Fibroblast of upper back skin (primary cell): Measurements from ENCODE around the gene PCBP1.
"Not testable (repeated sequence)": the region's sequence is repeated elsewhere in the genome, so short reads cannot be mapped to it uniquely, and the experiment has no call there.

Source experiments
- DNase-seq: peaks from one replicate; pipeline ENCODE4 v3.0.0-alpha.2; 2013

The PCBP1 gene

GRCh38 chr2:70101174-70101573, 13.9 kb downstream of the PCBP1 start:
- no peak for DNase-seq

- DNase-seq, result not testable (repeated sequence)
These were observed 14.4 kb downstream of the PCBP1 start for GRCh38 chr2:70101686-70102085.

GRCh38 chr2:70102323-70102905, 15.1 kb downstream of the PCBP1 start:
- not testable (repeated sequence) for DNase-seq

- DNase-seq, result no peak
These were observed 16.3 kb downstream of the PCBP1 start for GRCh38 chr2:70103531-70104061.

GRCh38 chr2:70104231-70105111, 17.2 kb downstream of the PCBP1 start:
- DNase-seq, result peak; percentile 88

GRCh38 chr2:70106138-70106537, 18.9 kb downstream of the PCBP1 start:
- DNase-seq, result not testable (repeated sequence)

- not testable (repeated sequence) for DNase-seq
These were observed 23.1 kb downstream of the PCBP1 start for GRCh38 chr2:70110397-70110796.

- peak; percentile 93 for DNase-seq
These were observed 24.7 kb downstream of the PCBP1 start for GRCh38 chr2:70111752-70112591.

GRCh38 chr2:70113359-70114070, 26.2 kb downstream of the PCBP1 start:
- DNase-seq, result no peak

- DNase-seq, result no peak
These were observed 28.6 kb downstream of the PCBP1 start for GRCh38 chr2:70115646-70116442.

- DNase-seq, result no peak
These were observed 29.8 kb downstream of the PCBP1 start for GRCh38 chr2:70116936-70117552.

GRCh38 chr2:70118798-70119454, 31.6 kb downstream of the PCBP1 start:
- no peak for DNase-seq

- DNase-seq, result no peak
These were observed 34.5 kb downstream of the PCBP1 start for GRCh38 chr2:70121627-70122372.

GRCh38 chr2:70122470-70122869, 35.2 kb downstream of the PCBP1 start:
- DNase-seq, result no peak

- DNase-seq, result peak; percentile 81
These were observed 36.0 kb downstream of the PCBP1 start for GRCh38 chr2:70123051-70123828.

- DNase-seq, result no peak
These were observed 36.5 kb downstream of the PCBP1 start for GRCh38 chr2:70123829-70124116.

GRCh38 chr2:70124983-70125480, 37.8 kb downstream of the PCBP1 start:
- DNase-seq, result no peak

- DNase-seq, result no peak
These were observed 38.2 kb downstream of the PCBP1 start for GRCh38 chr2:70125498-70125898.

- no peak for DNase-seq
These were observed 39.1 kb downstream of the PCBP1 start for GRCh38 chr2:70126413-70126812.
